GM18502 (cell line): ENCODE results near the gene C12orf43.
"Not testable (repeated sequence)": the region's sequence is repeated elsewhere in the genome, so short reads cannot be mapped to it uniquely, and the experiment has no call there.

Source experiments
- ATAC-seq: cut with Tn5 transposase; IDR thresholded peaks from one replicate; pipeline ENCODE4 v1.9.1; 2021; ENCODE audit warnings: mild to moderate bottlenecking; ENCODE audit not compliant: unreplicated experiment, poor library complexity

The C12orf43 gene, protein sequence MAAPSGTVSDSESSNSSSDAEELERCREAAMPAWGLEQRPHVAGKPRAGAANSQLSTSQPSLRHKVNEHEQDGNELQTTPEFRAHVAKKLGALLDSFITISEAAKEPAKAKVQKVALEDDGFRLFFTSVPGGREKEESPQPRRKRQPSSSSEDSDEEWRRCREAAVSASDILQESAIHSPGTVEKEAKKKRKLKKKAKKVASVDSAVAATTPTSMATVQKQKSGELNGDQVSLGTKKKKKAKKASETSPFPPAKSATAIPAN

GRCh38 chr12:121015825-121016766 lies at the start of gene C12orf43:
C12orf43 (minus strand) TSS chr12:121016487; CDS start chr12:121016474, 13 bp downstream.
- ATAC-seq = peak; percentile 94

GRCh38 chr12:121065345-121065744 lies 49.1 kb upstream of the C12orf43 start:
- ATAC-seq = no peak

GRCh38 chr12:121064586-121064985 lies 48.3 kb upstream of the C12orf43 start:
- ATAC-seq = not testable (repeated sequence)

DNA sequence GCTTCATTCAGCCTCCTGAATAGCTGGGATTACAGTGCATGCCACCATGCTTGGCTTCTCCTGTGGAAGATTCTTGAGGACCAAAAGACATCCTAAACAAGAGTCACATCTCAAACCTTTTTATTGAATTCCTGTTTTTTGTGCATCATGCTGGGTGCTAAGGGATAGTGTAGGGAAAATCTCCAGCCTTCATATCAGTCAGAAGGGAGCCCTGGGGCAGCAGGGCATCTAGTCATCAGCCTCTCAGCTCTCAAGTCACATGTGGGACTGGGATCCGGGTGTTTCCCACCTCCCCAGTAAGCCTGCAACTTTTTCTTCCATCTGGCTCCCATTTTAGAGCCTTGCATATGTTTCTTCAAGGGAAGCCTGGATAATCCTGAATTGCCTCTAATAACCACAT lies 47.8 kb upstream of the C12orf43 start:
- ATAC-seq = no peak

GRCh38 chr12:121062391-121063045 lies 46.2 kb upstream of the C12orf43 start:
- no peak for ATAC-seq

DNA sequence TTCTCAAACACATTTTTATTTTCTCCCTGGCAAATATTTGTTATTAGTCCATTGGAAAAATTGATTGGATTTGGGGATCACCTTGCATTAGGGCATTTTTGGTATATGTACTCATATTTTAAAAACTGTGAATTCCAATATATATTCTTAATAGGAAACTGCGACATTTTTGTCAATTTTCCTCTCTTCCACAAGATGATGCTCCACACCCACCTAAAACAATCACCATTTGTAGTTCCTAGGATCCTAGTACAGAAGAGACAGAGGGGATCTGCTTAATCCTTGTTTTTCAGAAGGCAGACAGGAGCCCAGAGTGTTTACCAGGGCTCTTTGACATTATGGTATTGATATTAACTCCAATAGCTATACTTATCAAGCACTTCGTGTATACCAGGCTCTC lies 45.5 kb upstream of the C12orf43 start:
- ATAC-seq = no peak

DNA sequence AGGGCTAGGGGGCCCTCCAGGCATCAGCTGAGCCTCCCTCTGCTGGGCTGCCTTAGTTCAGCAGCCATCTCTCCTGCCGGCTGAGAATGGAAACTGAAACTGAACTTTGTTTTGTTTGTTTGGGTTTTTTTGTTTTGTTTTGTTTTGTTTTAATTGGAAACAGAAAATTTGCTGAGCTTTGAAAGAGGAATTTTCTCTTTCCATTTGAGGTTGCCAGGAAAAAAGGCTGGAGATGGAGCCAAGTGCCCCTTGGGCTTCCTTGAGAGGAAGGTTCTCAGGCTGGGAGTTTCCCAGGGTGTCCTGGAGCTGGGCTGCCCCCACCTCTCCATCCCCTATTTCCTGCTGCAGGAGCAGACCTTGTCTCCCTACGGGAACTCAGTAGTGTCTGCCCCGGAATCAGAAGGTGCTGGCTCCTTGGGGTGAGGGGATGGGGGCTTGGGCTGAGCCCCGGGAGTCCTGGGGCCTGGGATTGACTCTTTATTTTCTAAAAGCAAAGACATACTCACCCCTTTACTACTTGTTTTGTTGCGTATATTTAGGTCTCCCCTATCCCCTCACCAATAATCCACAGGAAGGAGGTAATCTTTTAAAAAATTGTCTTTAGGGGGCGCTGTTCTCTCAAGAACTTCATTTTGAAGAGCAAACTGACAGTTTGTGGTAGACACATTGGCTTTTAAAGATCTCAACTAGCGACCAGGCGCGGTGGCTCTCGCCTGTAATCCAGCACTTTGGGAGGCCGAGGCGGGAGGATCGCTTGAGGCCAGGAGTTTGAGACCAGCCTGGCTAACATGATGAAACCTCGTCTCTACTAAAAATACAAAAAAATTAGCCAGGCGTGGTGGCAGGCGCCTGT lies 44.1 kb upstream of the C12orf43 start:
- peak; percentile 82 for ATAC-seq

DNA sequence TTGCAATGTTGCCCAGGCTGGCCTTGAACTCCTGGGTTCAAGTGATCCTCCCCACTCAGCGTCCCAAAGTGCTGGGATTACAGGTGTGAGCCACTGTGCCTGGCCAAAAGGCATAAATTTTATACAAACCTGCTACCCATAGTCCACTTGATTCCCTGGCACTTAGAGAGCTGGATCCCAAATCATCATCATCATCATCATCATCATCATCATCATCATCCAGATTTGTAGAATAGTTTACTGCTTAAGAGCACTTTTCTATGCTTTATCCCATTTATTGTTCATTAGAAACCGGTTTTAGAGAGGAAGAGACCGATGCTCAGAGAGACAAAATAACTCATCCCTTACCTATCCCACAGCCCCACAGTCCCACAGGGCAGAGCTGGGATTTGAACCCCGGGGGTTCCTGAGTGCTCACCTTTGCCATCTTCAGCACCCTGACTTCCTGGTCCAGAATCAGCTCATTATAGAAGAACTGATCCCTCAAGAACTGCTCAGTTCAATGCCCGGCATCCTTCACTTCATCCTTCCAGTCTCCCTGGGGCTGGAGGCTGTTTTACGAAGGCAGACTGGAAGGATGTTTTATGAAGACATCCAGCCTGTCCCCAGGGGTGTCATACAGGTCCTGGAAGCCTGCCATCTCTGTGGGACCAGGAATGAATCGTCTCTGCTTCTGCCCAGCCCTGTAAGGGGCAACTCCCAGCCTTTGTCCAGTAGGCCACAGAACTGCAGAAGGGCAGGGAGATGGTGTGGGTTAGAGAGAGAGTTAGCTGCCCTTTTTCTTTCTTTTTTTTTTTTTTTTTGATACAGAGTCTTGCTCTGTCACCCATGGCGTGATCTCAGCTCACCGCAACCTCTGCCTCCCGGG lies 43.0 kb upstream of the C12orf43 start:
- ATAC-seq = peak; percentile 7

DNA sequence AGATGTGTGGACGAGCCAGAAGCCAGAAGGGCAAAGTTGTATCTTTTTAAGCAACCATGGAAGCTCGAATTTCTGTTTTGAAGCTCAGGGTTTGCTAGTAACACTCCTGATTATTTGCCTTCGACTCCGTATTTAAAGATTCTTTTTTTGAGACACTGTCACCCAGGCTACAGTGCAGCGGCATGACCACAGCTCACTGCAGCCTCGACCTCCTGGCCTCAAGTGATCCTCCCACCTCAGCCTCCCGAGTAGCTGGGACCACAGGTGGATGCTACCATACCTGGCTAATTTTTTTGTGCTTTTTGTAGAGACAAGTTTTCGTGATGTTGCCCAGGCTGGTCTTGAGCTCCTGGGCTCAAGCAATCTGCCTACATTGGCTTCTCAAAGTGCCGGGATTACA lies 41.5 kb upstream of the C12orf43 start:
- no peak for ATAC-seq

GRCh38 chr12:121053706-121054105 lies 37.4 kb upstream of the C12orf43 start:
- ATAC-seq = no peak

GRCh38 chr12:121050725-121051124 lies 34.4 kb upstream of the C12orf43 start:
- no peak for ATAC-seq

- ATAC-seq = no peak
Observed at GRCh38 chr12:121048442-121048841, 32.2 kb upstream of the C12orf43 start.

GRCh38 chr12:121047400-121047799 lies 31.1 kb upstream of the C12orf43 start:
- not testable (repeated sequence) for ATAC-seq

GRCh38 chr12:121043067-121043466 lies 26.8 kb upstream of the C12orf43 start:
- no peak for ATAC-seq

DNA sequence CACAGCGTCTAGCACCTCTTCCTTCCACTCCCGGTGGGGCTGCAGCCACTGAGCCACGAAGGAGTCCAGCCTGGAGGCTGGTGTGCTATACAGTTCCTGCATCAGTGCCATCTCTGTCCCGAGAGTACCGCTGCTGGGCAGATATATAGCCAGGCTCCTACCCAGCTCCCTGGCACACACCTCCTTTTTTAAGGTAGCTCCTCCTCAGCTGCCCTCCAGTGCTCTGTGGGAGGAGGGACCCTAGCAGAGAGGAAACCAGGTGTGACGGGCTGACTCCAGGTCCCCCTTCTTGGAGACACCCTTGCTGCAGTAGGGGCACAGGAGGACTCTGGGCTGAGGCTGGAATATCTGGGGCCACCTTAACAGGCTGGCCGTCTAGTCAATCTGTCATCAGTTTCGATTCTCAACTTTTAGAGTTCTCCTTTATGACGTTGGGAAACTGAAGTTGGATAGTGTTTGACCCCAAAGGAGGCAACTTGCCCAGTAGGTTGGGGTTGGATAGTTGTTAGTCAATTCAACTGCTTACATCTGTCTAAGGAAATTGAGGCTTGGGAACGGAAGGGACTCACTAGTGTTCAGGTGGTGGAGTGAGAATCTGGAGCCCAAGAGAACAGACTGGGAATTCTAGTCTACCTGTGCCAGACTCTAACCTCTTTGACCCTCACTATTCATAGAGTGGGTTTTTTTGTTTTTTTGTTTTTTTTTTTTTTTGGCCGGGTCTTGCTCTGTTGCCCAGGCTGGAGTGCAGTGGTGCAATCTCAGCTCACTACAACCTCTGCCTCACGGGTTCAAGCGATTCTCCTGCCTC lies 22.8 kb upstream of the C12orf43 start, which contains the start of gene OASL:
OASL (minus strand) TSS at position 386 of the 808 bp plus-strand sequence; CDS start at position 111, 275 bp downstream.
- peak; percentile 79 for ATAC-seq

DNA sequence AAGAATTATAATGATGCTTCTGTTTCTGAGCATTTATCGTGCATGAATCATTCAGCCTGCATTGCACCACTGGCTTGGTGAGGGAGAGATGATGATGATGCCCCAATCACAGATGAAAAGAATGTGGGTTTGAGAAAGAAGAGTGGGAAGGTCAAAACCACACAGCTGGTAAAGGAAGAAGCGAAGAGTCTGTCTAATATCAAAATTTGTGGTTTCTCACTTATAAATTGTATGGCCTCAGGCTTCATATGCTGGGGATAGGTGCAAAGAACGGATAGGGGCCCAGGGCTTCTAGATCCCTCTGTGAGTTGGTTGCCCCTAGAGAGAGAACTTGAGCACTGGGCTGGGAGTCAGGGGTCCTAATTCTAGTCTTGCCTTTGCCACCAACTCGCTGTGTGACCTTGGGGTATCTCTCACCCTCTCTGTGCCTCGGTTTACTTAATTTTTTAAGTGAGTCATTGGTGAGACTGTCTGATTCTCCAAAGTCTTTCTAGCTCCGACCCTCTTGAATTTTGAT lies 20.6 kb upstream of the C12orf43 start:
- ATAC-seq = no peak

GRCh38 chr12:121034616-121035305 lies 18.5 kb upstream of the C12orf43 start:
- ATAC-seq = no peak
